ENCODE results near the gene TMEM150C. TPM values are rescaled to one million over a fixed set of nuclear protein-coding genes. Genes with fewer than 3 reads are reported as not detected.

Gene TMEM150C
- total and polyA plus RNA-seq, 2 of the 8 experiments (the other 6 are each of a cell fraction or from before 2014, with no cell fraction given) = 1.5 to 1.7 TPM

GRCh38 chr4:82519072-82519471, 42.7 kb downstream of the TMEM150C start:
- no peak overlapping the region for H2BK120ac ChIP-seq (replicated peaks; ENCODE audit: low read depth, low read length)
- no peaks in the 10 kb centered on the region for H3K9me3 ChIP-seq (ENCODE audit: insufficient read depth in 2 of 2, low read depth in 1 of 2, low read length in 1 of 2)
- POLR2A ChIA-PET (ENCODE audit: partially characterized antibody) = no interaction called here
- CTCF ChIA-PET (ENCODE audit: partially characterized antibody) = interaction anchor here (0.6 to 1.8 kb wide), 2 partner anchors 112 to 220 kb away, joined by 3 to 7 read pairs; no protein-coding TSS in a partner anchor
- no peak overlapping the region for H2AFZ ChIP-seq (ENCODE audit: low read length)
- H2BK12ac ChIP-seq (ENCODE audit: low read depth, low read length) = no peak overlapping the region
- no peaks in the 10 kb centered on the region for H3K79me1 ChIP-seq (ENCODE audit: low read depth, low read length)
- H3K4ac ChIP-seq (replicated peaks; ENCODE audit: insufficient read length, low read depth, low read length) = no peak overlapping the region
- 86% methylated on average over 3 of the region's 3 CpGs; no CpG with 5 or more reads in 1 of the 2 experiments for WGBS, 2 experiments (ENCODE audit: extremely low coverage in 1 of 2, insufficient coverage in 1 of 2, insufficient read length in 1 of 2, insufficient replicate concordance in 2 of 2, low coverage in 1 of 2, low lambda C conversion rate in 2 of 2, missing lambda C conversion rate in 1 of 2)
- no peak overlapping the region for H2BK5ac ChIP-seq (ENCODE audit: low read depth, low read length)
- no peak overlapping the region for H4K8ac ChIP-seq (ENCODE audit: extremely low read depth, insufficient read depth, low read length)
- H3K36me3 ChIP-seq (ENCODE audit: control insufficient read depth in 2 of 4, insufficient read depth in 4 of 4, low read length in 3 of 4) = no peaks in the 10 kb centered on the region
- no peaks in the 10 kb centered on the region for H4K20me1 ChIP-seq (replicated peaks in 1 of 2; ENCODE audit: control insufficient read depth in 1 of 2, insufficient read depth in 2 of 2, low read length in 2 of 2)
- no peaks in the 10 kb centered on the region for H3K23me2 ChIP-seq (ENCODE audit: low read depth, low read length)
- H3K27ac ChIP-seq (ENCODE audit: low read depth, low read length) = no peak overlapping the region
- FAIRE-seq (no peak), DNase-seq (ENCODE audit: low read depth in 1 of 2, low spot score in 2 of 2) (no peak)
- H4K5ac ChIP-seq (ENCODE audit: insufficient read length, low read depth, low read length) = no peak overlapping the region
- H3K14ac ChIP-seq (ENCODE audit: insufficient read length) = no peak overlapping the region
- H3K9ac ChIP-seq (replicated peaks in 1 of 4; ENCODE audit: extremely low read depth in 1 of 4, low read depth in 3 of 4, low read length in 3 of 4) = no peak overlapping the region
- no peak overlapping the region for H2BK15ac ChIP-seq (ENCODE audit: low read length)
- H3K4me3 ChIP-seq (ENCODE audit: extremely low read depth in 1 of 4, insufficient read depth in 2 of 4, low read depth in 3 of 4, low read length in 4 of 4) = no peak overlapping the region
- no peak overlapping the region for H2BK20ac ChIP-seq (ENCODE audit: low read length)
- no peaks in the 10 kb centered on the region for H3K79me2 ChIP-seq (ENCODE audit: control insufficient read depth in 1 of 2, insufficient read depth in 2 of 2, low read length in 2 of 2)
- no peak overlapping the region for H4K91ac ChIP-seq (replicated peaks; ENCODE audit: insufficient read length, low read length)
- no peak overlapping the region for H3K18ac ChIP-seq (ENCODE audit: extremely low read depth, low read length)
- TF ChIP-seq BACH1 (IDR thresholded peaks at IDR 0.05; ENCODE audit: low read length) (no peak), PHF8 (conservative IDR thresholded peaks at IDR 0.05; ENCODE audit: low read depth, low read length) (no peak)
- H3K4me2 ChIP-seq (ENCODE audit: insufficient read depth in 1 of 2, low read depth in 2 of 2, low read length in 2 of 2) = no peak overlapping the region
- H3K23ac ChIP-seq (ENCODE audit: insufficient read length) = no peak overlapping the region
- no peak overlapping the region for H2AK5ac ChIP-seq (ENCODE audit: low read depth, low read length)
- no peaks in the 10 kb centered on the region for H3K27me3 ChIP-seq (replicated peaks in 1 of 4; ENCODE audit: control insufficient read depth in 3 of 4, extremely low read depth in 1 of 4, insufficient read depth in 3 of 4, low read length in 3 of 4)
- no peak overlapping the region for H3K56ac ChIP-seq (replicated peaks; ENCODE audit: insufficient read length, low read depth, low read length)
- peaks cover 0 to 2% (median under 1%) of the 10 kb centered on the region in 4 experiments; a peak in 2 of 7 replicates for H3K4me1 ChIP-seq (replicated peaks in 1 of 4; ENCODE audit: control insufficient read depth in 3 of 4, insufficient read depth in 4 of 4, low read length in 3 of 4)

All from H1 (cell line).